ENCODE measurements around the gene PYM1. TPM values are rescaled to one million over a fixed set of nuclear protein-coding genes. Genes with fewer than 3 reads are reported as not detected.

Gene PYM1
- polyA plus RNA-seq, 1 of the 3 experiments (the other 2 are of a cell fraction), result 36.3 TPM

DNA sequence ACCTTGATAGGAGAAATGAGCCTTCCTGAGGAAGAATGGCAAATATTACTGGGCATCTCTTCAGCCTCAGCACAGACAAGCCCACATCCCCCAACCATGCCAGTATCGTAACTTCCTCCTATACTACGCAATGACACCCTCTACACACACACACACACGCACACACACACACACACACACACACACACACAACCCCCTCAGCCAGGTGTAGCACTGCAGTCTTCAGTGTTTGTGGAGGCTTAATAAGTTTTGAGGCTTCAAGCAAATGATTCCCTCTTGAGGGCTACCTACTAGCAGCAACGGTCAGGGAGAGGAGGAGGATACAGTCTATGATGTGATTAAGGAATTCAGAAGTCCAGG lies 4.8 kb upstream of the PYM1 start (continued):
- TF ChIP-seq FOXJ3 (CRISPR knock-in tag; IDR thresholded peaks at IDR 0.05) (no peak), NRF1 (IDR thresholded peaks at IDR 0.05; ENCODE audit: low read depth, low read length) (no peak), MEF2A (IDR thresholded peaks at IDR 0.05; ENCODE audit: borderline replicate concordance, low read depth) (no peak), FOSL2 (IDR thresholded peaks at IDR 0.05; ENCODE audit: borderline replicate concordance, low read depth) (no peak), RCOR1 (IDR thresholded peaks at IDR 0.05; ENCODE audit: low read length) (no peak), ELF1 (IDR thresholded peaks at IDR 0.05) (no peak), TEAD4 (IDR thresholded peaks at IDR 0.05; ENCODE audit: borderline replicate concordance, insufficient read depth) (no peak)
- TF ChIP-seq, protein P1, sequence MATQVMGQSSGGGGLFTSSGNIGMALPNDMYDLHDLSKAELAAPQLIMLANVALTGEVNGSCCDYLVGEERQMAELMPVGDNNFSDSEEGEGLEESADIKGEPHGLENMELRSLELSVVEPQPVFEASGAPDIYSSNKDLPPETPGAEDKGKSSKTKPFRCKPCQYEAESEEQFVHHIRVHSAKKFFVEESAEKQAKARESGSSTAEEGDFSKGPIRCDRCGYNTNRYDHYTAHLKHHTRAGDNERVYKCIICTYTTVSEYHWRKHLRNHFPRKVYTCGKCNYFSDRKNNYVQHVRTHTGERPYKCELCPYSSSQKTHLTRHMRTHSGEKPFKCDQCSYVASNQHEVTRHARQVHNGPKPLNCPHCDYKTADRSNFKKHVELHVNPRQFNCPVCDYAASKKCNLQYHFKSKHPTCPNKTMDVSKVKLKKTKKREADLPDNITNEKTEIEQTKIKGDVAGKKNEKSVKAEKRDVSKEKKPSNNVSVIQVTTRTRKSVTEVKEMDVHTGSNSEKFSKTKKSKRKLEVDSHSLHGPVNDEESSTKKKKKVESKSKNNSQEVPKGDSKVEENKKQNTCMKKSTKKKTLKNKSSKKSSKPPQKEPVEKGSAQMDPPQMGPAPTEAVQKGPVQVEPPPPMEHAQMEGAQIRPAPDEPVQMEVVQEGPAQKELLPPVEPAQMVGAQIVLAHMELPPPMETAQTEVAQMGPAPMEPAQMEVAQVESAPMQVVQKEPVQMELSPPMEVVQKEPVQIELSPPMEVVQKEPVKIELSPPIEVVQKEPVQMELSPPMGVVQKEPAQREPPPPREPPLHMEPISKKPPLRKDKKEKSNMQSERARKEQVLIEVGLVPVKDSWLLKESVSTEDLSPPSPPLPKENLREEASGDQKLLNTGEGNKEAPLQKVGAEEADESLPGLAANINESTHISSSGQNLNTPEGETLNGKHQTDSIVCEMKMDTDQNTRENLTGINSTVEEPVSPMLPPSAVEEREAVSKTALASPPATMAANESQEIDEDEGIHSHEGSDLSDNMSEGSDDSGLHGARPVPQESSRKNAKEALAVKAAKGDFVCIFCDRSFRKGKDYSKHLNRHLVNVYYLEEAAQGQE (IDR thresholded peaks at IDR 0.05; ENCODE audit: low read depth, low read length), result no peak

DNA sequence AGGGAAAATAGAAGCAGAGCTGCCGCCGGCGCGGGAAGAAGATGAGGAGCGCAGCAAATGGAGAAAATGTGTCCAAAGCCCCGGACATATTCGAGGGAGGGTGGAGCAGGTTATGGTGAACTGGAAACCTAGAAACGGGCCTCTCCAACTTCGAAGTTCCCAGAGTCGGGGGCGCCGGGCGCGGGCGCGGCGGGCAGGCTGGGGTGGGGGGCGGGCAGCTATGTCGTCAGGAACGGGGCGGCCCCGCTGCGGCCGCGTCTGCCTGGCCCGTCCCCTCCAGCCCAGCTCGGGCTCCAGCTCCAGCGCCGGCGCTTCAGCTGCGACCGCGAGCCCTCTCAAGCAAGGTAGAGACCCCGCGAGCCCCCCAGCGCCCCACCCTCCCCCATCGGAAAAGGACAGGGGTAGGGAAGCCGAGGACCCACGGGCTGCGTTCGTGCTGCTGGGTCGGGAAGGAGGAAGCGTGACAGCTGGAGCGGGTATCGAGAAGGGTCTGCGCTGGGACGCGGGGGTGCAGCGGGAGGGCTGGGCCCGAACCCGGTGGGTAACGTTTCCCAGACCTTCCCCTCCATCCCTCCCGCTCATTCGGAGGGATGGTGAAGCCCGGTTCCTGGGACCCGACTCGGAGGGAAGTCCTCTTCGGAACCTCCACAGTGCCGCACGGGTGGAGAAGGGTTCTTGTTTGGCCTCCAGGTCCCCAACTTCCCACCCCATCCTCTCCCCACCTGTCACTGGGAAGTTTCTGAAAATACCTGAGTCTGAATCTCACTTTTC lies 4.3 kb upstream of the PYM1 start:
- peaks cover 48% of the 10 kb centered on the region for H3K79me2 ChIP-seq (ENCODE audit: insufficient read depth)
- POLR2A ChIA-PET, result interaction anchor here (0.8 to 2.2 kb wide), 6 partner anchors 42 to 194 kb away, joined by 3 to 8 read pairs (median 4); partner anchors contain the start of genes DNAJC14, ORMDL2, RAB5B and SARNP
- H3K4me3 ChIP-seq (ENCODE audit: low read depth in 2 of 2, low read length in 1 of 2), result peak overlapping the region; percentile 64 to 72
- peak overlapping the region; percentile 73 for H2AFZ ChIP-seq (ENCODE audit: low read depth)
- H3K4me2 ChIP-seq, result peak overlapping the region; percentile 90
- no peaks in the 10 kb centered on the region for H4K20me1 ChIP-seq (ENCODE audit: insufficient read depth)
- H3K9me3 ChIP-seq, result no peaks in the 10 kb centered on the region
- H3F3A ChIP-seq (replicated peaks; ENCODE audit: insufficient read depth), result peaks cover 21% of the 10 kb centered on the region
- DNase-seq, result peak; percentile 88
- 3% methylated on average over 19 of the region's 60 CpGs for WGBS (ENCODE audit: low lambda C conversion rate)
- no peak for TF ChIP-seq SIN3A (IDR thresholded peaks at IDR 0.05; ENCODE audit: borderline replicate concordance, low read depth, low read length)
- TF ChIP-seq NRF1 (IDR thresholded peaks at IDR 0.05; ENCODE audit: low read depth, low read length), result no peak
- CTCF ChIA-PET, result interaction anchor here (0.8 to 3.6 kb wide), 8 partner anchors 8 to 1897 kb away, joined by 3 to 37 read pairs (median 5); partner anchors contain the start of gene SARNP
- H3K27ac ChIP-seq (ENCODE audit: low read depth in 2 of 2, low read length in 1 of 2), result peak overlapping the region; percentile 79 to 80
- peaks cover 19 to 32% of the 10 kb centered on the region in 2 experiments; a peak in 3 of 4 replicates for H3K4me1 ChIP-seq (ENCODE audit: control insufficient read depth in 1 of 2, insufficient read depth in 2 of 2, low read depth in 1 of 2, low read length in 1 of 2)
- no peaks in the 10 kb centered on the region for H3K27me3 ChIP-seq (ENCODE audit: insufficient read depth)
- H3K9me2 ChIP-seq, result no peaks in the 10 kb centered on the region
- H3K9ac ChIP-seq, result peak overlapping the region; percentile 69
- peaks cover 0 to 3% of the 10 kb centered on the region in 2 experiments for H3K36me3 ChIP-seq (replicated peaks in 1 of 2; ENCODE audit: control insufficient read depth in 1 of 2, insufficient read depth in 2 of 2, low read length in 1 of 2)

DNA sequence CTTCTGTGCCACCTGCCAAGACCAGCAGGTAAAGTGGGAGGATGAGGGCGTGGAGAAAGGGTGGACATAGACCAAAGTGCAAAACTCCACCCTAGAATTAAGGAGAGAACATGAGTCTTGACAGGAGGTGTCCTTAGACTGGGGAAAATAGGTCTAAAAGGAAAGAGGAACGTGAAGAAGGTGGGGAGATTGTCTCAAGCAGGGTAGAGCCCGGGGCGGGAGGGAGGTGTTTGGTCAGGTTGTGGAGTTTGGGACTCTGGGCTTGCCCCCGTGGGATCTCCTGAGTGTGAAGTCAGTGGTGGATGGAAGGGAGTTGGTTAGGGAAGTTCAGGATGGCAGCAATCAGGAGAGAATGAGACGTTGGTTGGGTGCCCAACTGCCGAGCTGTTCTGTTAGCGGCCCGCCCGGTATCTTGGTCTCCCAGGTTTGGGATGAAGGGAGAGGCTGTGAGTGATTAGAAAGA lies 3.7 kb upstream of the PYM1 start:
- DNase-seq, result no peak
- H2AFZ ChIP-seq (ENCODE audit: low read depth), result peak overlapping the region; percentile 73
- peaks cover 26% of the 10 kb centered on the region for H3F3A ChIP-seq (replicated peaks; ENCODE audit: insufficient read depth)
- peak overlapping the region; percentile 69 for H3K9ac ChIP-seq
- WGBS (ENCODE audit: low lambda C conversion rate), result 29% methylated on average over 10 of the region's 10 CpGs
- H3K4me1 ChIP-seq (ENCODE audit: control insufficient read depth in 1 of 2, insufficient read depth in 2 of 2, low read depth in 1 of 2, low read length in 1 of 2), result peaks cover 19 to 32% of the 10 kb centered on the region in 2 experiments; a peak in 3 of 4 replicates
- no peaks in the 10 kb centered on the region for H3K9me3 ChIP-seq
- CTCF ChIA-PET, result interaction anchor here (0.8 to 3.6 kb wide), 13 partner anchors 9 to 1896 kb away, joined by 3 to 37 read pairs (median 4); partner anchors contain the start of genes DNAJC14 and SARNP
- H3K27me3 ChIP-seq (ENCODE audit: insufficient read depth), result no peaks in the 10 kb centered on the region
- POLR2A ChIA-PET, result interaction anchor here (0.8 to 2.2 kb wide), 5 partner anchors 42 to 193 kb away, joined by 3 to 8 read pairs (median 5); partner anchors contain the start of genes DNAJC14, ORMDL2, RAB5B and SARNP
- no peaks in the 10 kb centered on the region for H3K36me3 ChIP-seq (replicated peaks in 1 of 2; ENCODE audit: control insufficient read depth in 1 of 2, insufficient read depth in 2 of 2, low read length in 1 of 2)
- H4K20me1 ChIP-seq (ENCODE audit: insufficient read depth), result no peaks in the 10 kb centered on the region
- H3K4me2 ChIP-seq, result peak overlapping the region; percentile 90
- H3K4me3 ChIP-seq (ENCODE audit: low read depth in 2 of 2, low read length in 1 of 2), result peak overlapping the region; percentile 64 to 72
- peak overlapping the region; percentile 79 to 80 for H3K27ac ChIP-seq (ENCODE audit: low read depth in 2 of 2, low read length in 1 of 2)
- peaks cover 52% of the 10 kb centered on the region for H3K79me2 ChIP-seq (ENCODE audit: insufficient read depth)
- H3K9me2 ChIP-seq, result no peaks in the 10 kb centered on the region
- TF ChIP-seq GABPA (IDR thresholded peaks at IDR 0.05; ENCODE audit: low read depth), result no peak
- no peak for TF ChIP-seq SIN3A (IDR thresholded peaks at IDR 0.05; ENCODE audit: borderline replicate concordance, low read depth, low read length)
- TF ChIP-seq, protein P2, sequence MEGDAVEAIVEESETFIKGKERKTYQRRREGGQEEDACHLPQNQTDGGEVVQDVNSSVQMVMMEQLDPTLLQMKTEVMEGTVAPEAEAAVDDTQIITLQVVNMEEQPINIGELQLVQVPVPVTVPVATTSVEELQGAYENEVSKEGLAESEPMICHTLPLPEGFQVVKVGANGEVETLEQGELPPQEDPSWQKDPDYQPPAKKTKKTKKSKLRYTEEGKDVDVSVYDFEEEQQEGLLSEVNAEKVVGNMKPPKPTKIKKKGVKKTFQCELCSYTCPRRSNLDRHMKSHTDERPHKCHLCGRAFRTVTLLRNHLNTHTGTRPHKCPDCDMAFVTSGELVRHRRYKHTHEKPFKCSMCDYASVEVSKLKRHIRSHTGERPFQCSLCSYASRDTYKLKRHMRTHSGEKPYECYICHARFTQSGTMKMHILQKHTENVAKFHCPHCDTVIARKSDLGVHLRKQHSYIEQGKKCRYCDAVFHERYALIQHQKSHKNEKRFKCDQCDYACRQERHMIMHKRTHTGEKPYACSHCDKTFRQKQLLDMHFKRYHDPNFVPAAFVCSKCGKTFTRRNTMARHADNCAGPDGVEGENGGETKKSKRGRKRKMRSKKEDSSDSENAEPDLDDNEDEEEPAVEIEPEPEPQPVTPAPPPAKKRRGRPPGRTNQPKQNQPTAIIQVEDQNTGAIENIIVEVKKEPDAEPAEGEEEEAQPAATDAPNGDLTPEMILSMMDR (IDR thresholded peaks at IDR 0.05), result no peak
- TF ChIP-seq, protein P3, sequence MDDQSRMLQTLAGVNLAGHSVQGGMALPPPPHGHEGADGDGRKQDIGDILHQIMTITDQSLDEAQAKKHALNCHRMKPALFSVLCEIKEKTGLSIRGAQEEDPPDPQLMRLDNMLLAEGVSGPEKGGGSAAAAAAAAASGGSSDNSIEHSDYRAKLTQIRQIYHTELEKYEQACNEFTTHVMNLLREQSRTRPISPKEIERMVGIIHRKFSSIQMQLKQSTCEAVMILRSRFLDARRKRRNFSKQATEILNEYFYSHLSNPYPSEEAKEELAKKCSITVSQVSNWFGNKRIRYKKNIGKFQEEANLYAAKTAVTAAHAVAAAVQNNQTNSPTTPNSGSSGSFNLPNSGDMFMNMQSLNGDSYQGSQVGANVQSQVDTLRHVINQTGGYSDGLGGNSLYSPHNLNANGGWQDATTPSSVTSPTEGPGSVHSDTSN (IDR thresholded peaks at IDR 0.05), result no peak
- TF ChIP-seq NRF1 (IDR thresholded peaks at IDR 0.05; ENCODE audit: low read depth, low read length), result no peak
- TF ChIP-seq TEAD4 (IDR thresholded peaks at IDR 0.05; ENCODE audit: borderline replicate concordance, insufficient read depth), result no peak
- TF ChIP-seq, protein P4, sequence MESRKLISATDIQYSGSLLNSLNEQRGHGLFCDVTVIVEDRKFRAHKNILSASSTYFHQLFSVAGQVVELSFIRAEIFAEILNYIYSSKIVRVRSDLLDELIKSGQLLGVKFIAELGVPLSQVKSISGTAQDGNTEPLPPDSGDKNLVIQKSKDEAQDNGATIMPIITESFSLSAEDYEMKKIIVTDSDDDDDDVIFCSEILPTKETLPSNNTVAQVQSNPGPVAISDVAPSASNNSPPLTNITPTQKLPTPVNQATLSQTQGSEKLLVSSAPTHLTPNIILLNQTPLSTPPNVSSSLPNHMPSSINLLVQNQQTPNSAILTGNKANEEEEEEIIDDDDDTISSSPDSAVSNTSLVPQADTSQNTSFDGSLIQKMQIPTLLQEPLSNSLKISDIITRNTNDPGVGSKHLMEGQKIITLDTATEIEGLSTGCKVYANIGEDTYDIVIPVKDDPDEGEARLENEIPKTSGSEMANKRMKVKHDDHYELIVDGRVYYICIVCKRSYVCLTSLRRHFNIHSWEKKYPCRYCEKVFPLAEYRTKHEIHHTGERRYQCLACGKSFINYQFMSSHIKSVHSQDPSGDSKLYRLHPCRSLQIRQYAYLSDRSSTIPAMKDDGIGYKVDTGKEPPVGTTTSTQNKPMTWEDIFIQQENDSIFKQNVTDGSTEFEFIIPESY (IDR thresholded peaks at IDR 0.05; ENCODE audit: borderline replicate concordance, low read depth), result no peak
- TF ChIP-seq POLR2AphosphoS5 (IDR thresholded peaks at IDR 0.05; ENCODE audit: low read depth, low read length), result no peak
